Measurements from ENCODE around the gene AAR2.

The AAR2 gene

GRCh38 chr20:36217226-36217625 lies 19.1 kb upstream of the AAR2 start:
- DNase-seq (ENCODE audit: insufficient read length, low spot score): no peak
- FAIRE-seq: no peak

DNA sequence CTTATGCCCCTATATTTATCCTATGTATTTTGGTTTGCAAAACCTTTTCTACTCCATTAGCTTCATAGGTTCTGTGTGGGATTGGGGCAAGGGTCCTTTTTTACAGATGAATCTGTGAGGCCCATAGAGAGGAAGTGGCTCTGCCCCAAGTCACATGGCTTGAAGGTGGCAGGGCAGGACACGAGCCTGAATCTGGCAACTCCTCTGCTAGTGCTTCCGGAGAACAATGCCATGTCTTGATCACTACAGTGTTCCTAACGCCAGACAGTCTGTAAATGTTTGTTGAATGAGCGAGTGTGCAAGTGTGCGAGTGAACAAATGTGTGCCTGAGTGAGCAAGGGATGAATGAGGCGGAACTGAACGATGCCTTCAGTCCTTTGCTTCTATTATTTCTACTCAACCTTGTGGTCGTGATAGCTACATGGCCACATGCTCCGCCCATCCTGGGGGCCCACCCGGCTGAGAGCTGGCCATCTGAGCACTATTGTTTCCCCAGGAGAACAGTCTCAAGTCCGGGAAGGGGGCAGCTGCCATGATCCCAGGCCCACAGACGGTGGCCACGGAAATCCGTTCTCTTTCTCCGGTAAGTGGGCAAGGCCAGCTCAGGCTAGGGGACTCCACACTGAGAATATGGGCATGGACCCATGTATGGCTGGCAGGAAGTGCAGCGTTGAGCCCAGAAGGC lies 17.8 kb upstream of the AAR2 start:
- FAIRE-seq: no peak
- no peak for DNase-seq (ENCODE audit: insufficient read length, low spot score)

GRCh38 chr20:36219671-36220220 lies 16.5 kb upstream of the AAR2 start:
- FAIRE-seq (no peak), DNase-seq (ENCODE audit: insufficient read length, low spot score) (no peak)

GRCh38 chr20:36225666-36226065 lies 10.6 kb upstream of the AAR2 start:
- FAIRE-seq: no peak
- DNase-seq (ENCODE audit: insufficient read length, low spot score): no peak

- peak; percentile 9 for FAIRE-seq
- no peak for DNase-seq (ENCODE audit: insufficient read length, low spot score)
Measured at GRCh38 chr20:36228770-36229169, 7.5 kb upstream of the AAR2 start.

GRCh38 chr20:36230019-36230418 lies 6.3 kb upstream of the AAR2 start:
- FAIRE-seq: no peak

GRCh38 chr20:36231331-36231730 lies 4.9 kb upstream of the AAR2 start:
- FAIRE-seq (no peak), DNase-seq (ENCODE audit: insufficient read length, low spot score) (no peak)

More at GRCh38 chr20:36230019-36230418, 6.3 kb upstream of the AAR2 start:
- no peak for DNase-seq (ENCODE audit: insufficient read length, low spot score)

GRCh38 chr20:36234771-36235320 lies 1.4 kb upstream of the AAR2 start:
- FAIRE-seq (no peak), DNase-seq (ENCODE audit: insufficient read length, low spot score) (no peak)

DNA sequence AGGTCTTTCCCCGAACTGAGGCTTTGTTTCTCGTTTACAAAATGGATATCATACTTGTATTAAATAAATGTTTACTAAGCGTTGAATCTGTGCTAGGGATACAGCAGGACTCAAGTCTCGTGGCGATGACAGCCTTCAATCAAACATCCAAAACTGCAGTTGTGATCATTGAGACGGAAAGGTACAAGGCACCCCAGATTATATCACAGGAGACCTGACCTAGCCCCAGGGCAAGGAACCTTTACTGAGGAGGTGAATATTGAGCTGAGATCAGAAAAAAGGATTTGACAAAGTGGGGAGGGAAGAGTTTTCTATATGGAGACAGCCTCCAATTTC lies 476 bp downstream of the AAR2 start:
- no peak for FAIRE-seq

GRCh38 chr20:36237477-36237876 lies 1.2 kb downstream of the AAR2 start:
- FAIRE-seq: no peak
- no peak for DNase-seq (ENCODE audit: insufficient read length, low spot score)

More for the DNA sequence above, 476 bp downstream of the AAR2 start:
- no peak for DNase-seq (ENCODE audit: insufficient read length, low spot score)

DNA sequence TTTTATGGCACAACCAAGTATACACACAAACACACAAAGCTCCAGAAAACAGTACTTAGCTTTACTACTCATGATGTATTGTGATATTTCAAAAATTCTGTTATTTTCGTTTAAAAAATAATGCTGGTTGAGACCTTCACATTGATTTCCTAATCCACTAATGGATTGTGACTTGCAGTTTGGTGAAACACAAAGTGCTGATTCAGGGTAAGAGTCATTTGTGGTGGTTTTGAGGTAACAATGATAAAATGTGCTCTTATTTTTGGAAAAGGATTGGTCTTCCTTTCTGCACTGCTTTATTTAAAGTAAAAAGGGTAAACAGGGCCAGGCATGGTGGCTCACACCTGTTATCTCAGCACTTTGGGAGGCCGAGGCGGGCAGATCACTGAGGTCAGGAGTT lies 1.9 kb downstream of the AAR2 start:
- DNase-seq (ENCODE audit: insufficient read length, low spot score): no peak
- FAIRE-seq: no peak

DNA sequence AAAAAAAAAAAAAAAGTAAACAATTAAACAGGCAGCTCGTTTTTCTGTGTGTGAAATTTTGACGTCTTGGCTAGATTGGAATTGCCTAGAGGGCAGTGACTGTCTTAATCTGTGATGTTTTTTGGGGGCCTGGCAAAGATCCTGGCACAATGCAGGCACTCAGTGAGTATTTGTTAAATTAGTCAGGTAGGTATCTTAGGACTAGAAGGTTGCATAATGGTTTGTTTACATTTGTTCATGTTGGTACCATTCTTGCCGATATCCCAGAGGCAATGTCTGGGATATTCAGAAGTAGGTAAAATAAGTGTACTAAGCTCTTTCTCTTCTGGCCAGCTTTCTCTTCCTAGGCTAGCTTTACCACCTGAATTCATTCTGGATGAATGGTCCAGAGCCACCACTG lies 2.5 kb downstream of the AAR2 start:
- no peak for DNase-seq (ENCODE audit: insufficient read length, low spot score)
- FAIRE-seq: no peak

DNA sequence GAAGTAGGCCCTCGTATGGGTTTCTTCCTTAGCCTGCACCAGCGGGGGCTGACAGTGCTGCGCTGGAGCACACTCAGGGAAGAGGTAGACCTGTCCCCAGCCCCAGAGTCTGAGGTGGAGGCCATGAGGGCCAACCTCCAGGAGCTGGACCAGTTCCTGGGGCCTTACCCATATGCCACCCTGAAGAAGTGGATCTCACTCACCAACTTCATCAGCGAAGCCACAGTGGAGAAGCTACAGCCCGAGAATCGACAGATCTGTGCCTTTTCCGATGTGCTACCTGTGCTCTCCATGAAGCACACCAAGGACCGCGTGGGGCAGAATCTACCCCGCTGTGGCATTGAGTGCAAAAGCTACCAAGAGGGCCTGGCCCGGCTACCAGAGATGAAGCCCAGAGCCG lies 3.8 kb downstream of the AAR2 start:
- FAIRE-seq (no peak), DNase-seq (ENCODE audit: insufficient read length, low spot score) (no peak)

GRCh38 chr20:36241678-36242077 lies 5.4 kb downstream of the AAR2 start:
- FAIRE-seq: no peak

GRCh38 chr20:36243726-36244125 lies 7.4 kb downstream of the AAR2 start:
- no peak for FAIRE-seq
- no peak for DNase-seq (ENCODE audit: insufficient read length, low spot score)

More at GRCh38 chr20:36241678-36242077, 5.4 kb downstream of the AAR2 start:
- DNase-seq (ENCODE audit: insufficient read length, low spot score): no peak

GRCh38 chr20:36246401-36246800 lies 10.1 kb downstream of the AAR2 start:
- FAIRE-seq: no peak

DNA sequence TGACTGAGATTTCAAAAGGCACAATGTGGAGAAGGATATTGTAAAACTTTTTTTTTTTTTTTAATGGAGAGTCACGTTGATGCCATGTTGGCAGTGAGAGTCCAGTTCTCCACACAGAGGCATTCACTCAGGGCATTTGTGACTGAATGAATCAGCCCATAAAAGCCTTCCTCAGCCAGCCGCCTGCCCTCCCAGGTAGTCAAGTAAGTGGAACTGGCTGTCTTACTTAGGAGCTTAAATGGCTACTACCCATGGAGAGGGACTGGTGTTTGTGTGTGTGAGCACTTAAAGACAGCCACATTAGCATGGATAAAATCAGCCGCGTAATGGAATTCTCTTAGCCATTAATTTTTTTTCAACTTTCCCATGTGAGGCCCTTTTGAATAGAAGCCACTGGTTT lies 12.6 kb downstream of the AAR2 start:
- FAIRE-seq: no peak

More at GRCh38 chr20:36246401-36246800, 10.1 kb downstream of the AAR2 start:
- DNase-seq (ENCODE audit: insufficient read length, low spot score): no peak

GRCh38 chr20:36249450-36249849 lies 13.2 kb downstream of the AAR2 start:
- DNase-seq (ENCODE audit: insufficient read length, low spot score): no peak
- no peak for FAIRE-seq

More for the DNA sequence above, 12.6 kb downstream of the AAR2 start:
- no peak for DNase-seq (ENCODE audit: insufficient read length, low spot score)

DNA sequence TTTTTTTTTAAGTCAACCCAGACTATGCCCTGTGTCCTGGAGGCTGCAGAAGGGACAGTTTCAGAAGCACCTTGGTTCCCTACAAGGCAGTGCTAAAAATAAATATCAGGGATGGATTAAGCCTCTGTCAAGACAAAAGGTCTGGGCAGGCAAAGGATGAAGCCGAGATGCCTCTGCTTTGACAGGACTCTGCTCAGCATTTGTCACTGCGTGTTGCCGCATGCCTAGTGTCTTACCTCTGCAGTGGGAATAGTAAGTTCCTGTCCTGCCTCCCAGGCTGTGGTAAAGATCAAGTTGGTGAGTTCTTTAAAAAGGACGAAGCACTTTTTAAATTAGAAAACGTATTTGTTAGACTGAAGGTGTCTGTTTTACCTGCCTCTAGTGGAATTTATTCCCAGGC lies 15.1 kb downstream of the AAR2 start:
- FAIRE-seq: no peak

DNA sequence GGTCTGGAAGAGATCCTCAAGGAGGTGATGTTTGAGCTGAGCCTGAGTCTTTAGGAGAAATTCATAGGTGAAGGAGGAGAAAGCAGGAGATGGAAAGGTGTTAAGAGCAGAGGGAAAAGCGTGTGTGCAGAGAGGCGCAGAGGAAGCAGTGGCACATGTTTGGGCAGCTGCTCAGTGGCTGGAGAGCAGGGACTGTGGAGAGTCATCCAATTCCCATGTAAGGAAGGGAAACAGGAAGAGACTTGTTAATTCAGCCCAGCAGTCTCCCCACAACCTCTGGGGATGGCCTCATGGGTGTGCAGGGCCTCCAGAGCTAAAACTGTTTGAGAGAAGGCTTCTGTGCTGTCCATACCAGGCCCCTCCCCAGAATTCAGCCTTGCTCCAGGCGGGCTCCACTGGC lies 16.2 kb downstream of the AAR2 start:
- FAIRE-seq (no peak), DNase-seq (ENCODE audit: insufficient read length, low spot score) (no peak)

More for the DNA sequence above, 15.1 kb downstream of the AAR2 start:
- DNase-seq (ENCODE audit: insufficient read length, low spot score): no peak

GRCh38 chr20:36253036-36253435 lies 16.8 kb downstream of the AAR2 start:
- DNase-seq (ENCODE audit: insufficient read length, low spot score): no peak
- no peak for FAIRE-seq

DNA sequence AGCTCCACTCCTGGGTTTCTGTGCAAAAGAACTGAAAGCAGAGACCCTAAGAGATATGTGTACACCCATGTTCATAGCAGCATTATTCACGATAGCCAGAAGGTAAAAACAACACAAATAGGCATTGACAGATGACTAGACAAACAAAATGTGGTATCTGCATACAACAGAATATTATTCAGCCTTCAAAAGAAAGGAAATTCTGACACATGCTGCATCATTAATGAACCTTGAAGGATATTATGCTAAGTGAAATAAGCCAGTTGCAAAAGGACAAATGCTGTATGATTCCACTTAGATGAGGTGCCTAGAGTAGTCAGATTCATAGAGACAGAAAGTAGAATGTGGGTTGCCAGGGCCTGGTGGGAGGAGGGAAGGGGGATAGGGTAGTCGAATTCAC lies 17.8 kb downstream of the AAR2 start:
- DNase-seq (ENCODE audit: insufficient read length, low spot score): no peak
- no peak for FAIRE-seq

Data from HTR-8/SVneo (cell line).